ENCODE results near the gene AOX1. TPM values are rescaled to one million over a fixed set of nuclear protein-coding genes. Genes with fewer than 3 reads are reported as not detected.

AOX1 gene
- total and polyA plus RNA-seq, 9 of the 15 experiments (the other 6 are each of a cell fraction or from before 2014, with no cell fraction given), result 0.10 to 0.55 (median 0.20) TPM; not detected in 6

DNA sequence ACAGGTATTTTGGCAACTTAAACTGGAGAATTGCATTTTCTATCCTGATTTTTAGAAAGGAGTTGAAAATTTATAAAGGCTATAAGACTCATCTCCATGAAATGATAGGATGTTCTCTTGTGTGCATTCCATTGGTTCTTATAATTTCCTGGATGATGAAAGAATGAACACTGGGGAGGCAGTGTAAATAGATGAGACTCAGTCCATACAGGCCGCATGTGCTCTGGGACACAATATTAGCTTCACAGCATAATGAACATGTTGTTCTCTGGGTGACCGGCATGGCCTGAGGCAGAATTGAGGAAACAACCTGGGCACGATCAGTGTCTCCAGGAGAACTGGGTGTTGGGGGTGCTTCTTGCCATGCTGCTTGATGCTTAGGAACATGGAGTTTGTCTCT lies 38.8 kb downstream of the AOX1 start:
- H3K27ac ChIP-seq (ENCODE audit: extremely low read depth, low read depth, low read length), result no peak overlapping the region
- H3K9me3 ChIP-seq (replicated peaks; ENCODE audit: control insufficient read depth, insufficient read depth, low read depth, low read length), result no peaks in the 10 kb centered on the region
- H3K4me1 ChIP-seq (replicated peaks in 1 of 2; ENCODE audit: control insufficient read depth in 2 of 2, insufficient read depth in 2 of 2, low read length in 2 of 2), result no peaks in the 10 kb centered on the region; a peak in 1 of 5 replicates
- H3K9me1 ChIP-seq (ENCODE audit: control insufficient read depth, insufficient read depth, low read length), result no peaks in the 10 kb centered on the region
- H3K4me3 ChIP-seq, result no peak overlapping the region
- H2AFZ ChIP-seq (ENCODE audit: low read depth, low read length), result no peak overlapping the region
- no peak for FAIRE-seq
- in situ Hi-C loops (cut with MboI), result no loop called here
- TF ChIP-seq, protein P1, sequence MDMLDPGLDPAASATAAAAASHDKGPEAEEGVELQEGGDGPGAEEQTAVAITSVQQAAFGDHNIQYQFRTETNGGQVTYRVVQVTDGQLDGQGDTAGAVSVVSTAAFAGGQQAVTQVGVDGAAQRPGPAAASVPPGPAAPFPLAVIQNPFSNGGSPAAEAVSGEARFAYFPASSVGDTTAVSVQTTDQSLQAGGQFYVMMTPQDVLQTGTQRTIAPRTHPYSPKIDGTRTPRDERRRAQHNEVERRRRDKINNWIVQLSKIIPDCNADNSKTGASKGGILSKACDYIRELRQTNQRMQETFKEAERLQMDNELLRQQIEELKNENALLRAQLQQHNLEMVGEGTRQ (CRISPR knock-in tag; IDR thresholded peaks at IDR 0.05), result no peak
- TF ChIP-seq CEBPG (CRISPR knock-in tag; IDR thresholded peaks at IDR 0.05) (no peak), CEBPG (tag; conservative IDR thresholded peaks at IDR 0.05 in 1 of 2, IDR thresholded peaks at IDR 0.05 in 1 of 2) (peak in 1 of 2 experiments; percentile 26; a peak in 1 of 4 replicates)
- H4K20me1 ChIP-seq (replicated peaks; ENCODE audit: control insufficient read depth, insufficient read depth, low read length), result no peaks in the 10 kb centered on the region
- H3K4me2 ChIP-seq (ENCODE audit: insufficient read depth, low read length), result no peak overlapping the region
- no peak for ATAC-seq
- no peaks in the 10 kb centered on the region for H3K36me3 ChIP-seq (ENCODE audit: control insufficient read depth, insufficient read depth, low read length)
- intact Hi-C loops (cut with micrococcal nuclease), result no loop called here
- BruUV-seq (replicated peaks), result no TSS peak
- H3K27me3 ChIP-seq (ENCODE audit: control insufficient read depth in 2 of 2, insufficient read depth in 2 of 2, low read length in 2 of 2), result peaks cover 0 to 6% of the 10 kb centered on the region in 2 experiments; a peak in 2 of 5 replicates
- POLR2A ChIA-PET, result no interaction called here
- WGBS (ENCODE audit: insufficient coverage, low coverage, missing lambda C conversion rate), result 13% methylated on average over 3 of the region's 3 CpGs
- H3K9ac ChIP-seq (ENCODE audit: insufficient read depth in 1 of 2, low read depth in 2 of 2, low read length in 2 of 2), result no peak overlapping the region
- no peak for DNase-seq (ENCODE audit: extremely low read depth in 1 of 4, low spot score in 3 of 4)
- CTCF ChIA-PET (ENCODE audit: low intra/inter-chr PET ratio), result no interaction called here
- no peaks in the 10 kb centered on the region for H3K79me2 ChIP-seq (ENCODE audit: control insufficient read depth, insufficient read depth, low read length)

DNA sequence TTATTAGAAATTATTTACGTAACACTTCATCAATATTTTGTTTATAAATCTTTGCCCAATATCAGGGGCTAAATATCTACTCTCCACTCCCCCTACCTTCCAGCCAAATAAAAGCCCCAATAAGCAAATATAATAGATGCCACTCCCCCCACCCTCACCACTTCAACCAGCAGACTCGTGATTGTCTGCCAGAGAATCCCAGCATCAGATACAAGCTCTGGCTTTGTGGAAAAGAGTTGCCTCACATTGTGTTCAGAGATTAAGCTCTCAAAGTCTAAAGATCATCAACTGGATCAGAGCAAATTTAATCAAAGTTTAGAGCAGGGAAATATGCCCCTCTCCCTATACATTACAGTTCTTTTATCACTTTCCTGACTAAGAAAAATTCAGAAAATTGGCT lies 39.5 kb downstream of the AOX1 start:
- H4K20me1 ChIP-seq (replicated peaks; ENCODE audit: control insufficient read depth, insufficient read depth, low read length), result no peaks in the 10 kb centered on the region
- BruUV-seq (replicated peaks), result no TSS peak
- no peaks in the 10 kb centered on the region for H3K36me3 ChIP-seq (ENCODE audit: control insufficient read depth, insufficient read depth, low read length)
- no peak overlapping the region for H3K4me3 ChIP-seq
- H3K79me2 ChIP-seq (ENCODE audit: control insufficient read depth, insufficient read depth, low read length), result no peaks in the 10 kb centered on the region
- H3K9me1 ChIP-seq (ENCODE audit: control insufficient read depth, insufficient read depth, low read length), result no peaks in the 10 kb centered on the region
- FAIRE-seq, result no peak
- no peak for ATAC-seq
- H3K9ac ChIP-seq (ENCODE audit: insufficient read depth in 1 of 2, low read depth in 2 of 2, low read length in 2 of 2), result no peak overlapping the region
- H3K27ac ChIP-seq (ENCODE audit: extremely low read depth, low read depth, low read length), result no peak overlapping the region
- no peak overlapping the region for H2AFZ ChIP-seq (ENCODE audit: low read depth, low read length)
- in situ Hi-C loops (cut with MboI) (no loop called here), intact Hi-C loops (cut with micrococcal nuclease) (no loop called here)
- peaks cover 0 to 6% of the 10 kb centered on the region in 2 experiments; a peak in 2 of 5 replicates for H3K27me3 ChIP-seq (ENCODE audit: control insufficient read depth in 2 of 2, insufficient read depth in 2 of 2, low read length in 2 of 2)
- no peaks in the 10 kb centered on the region for H3K9me3 ChIP-seq (replicated peaks; ENCODE audit: control insufficient read depth, insufficient read depth, low read depth, low read length)
- H3K4me1 ChIP-seq (replicated peaks in 1 of 2; ENCODE audit: control insufficient read depth in 2 of 2, insufficient read depth in 2 of 2, low read length in 2 of 2), result no peaks in the 10 kb centered on the region; a peak in 1 of 5 replicates
- DNase-seq (ENCODE audit: extremely low read depth in 1 of 4, low spot score in 3 of 4), result no peak
- ChIA-PET CTCF (ENCODE audit: low intra/inter-chr PET ratio) (no interaction called here), POLR2A (no interaction called here)
- no peak overlapping the region for H3K4me2 ChIP-seq (ENCODE audit: insufficient read depth, low read length)
- WGBS (ENCODE audit: insufficient coverage, low coverage, missing lambda C conversion rate), result 33% methylated on average over 2 of the region's 2 CpGs
- TF ChIP-seq, protein P2, sequence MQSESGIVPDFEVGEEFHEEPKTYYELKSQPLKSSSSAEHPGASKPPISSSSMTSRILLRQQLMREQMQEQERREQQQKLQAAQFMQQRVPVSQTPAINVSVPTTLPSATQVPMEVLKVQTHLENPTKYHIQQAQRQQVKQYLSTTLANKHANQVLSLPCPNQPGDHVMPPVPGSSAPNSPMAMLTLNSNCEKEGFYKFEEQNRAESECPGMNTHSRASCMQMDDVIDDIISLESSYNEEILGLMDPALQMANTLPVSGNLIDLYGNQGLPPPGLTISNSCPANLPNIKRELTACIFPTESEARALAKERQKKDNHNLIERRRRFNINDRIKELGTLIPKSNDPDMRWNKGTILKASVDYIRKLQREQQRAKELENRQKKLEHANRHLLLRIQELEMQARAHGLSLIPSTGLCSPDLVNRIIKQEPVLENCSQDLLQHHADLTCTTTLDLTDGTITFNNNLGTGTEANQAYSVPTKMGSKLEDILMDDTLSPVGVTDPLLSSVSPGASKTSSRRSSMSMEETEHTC (IDR thresholded peaks at IDR 0.05), result no peak
- no peak for TF ChIP-seq FOXP1 (CRISPR knock-in tag; IDR thresholded peaks at IDR 0.05)
- TF ChIP-seq, protein P3, sequence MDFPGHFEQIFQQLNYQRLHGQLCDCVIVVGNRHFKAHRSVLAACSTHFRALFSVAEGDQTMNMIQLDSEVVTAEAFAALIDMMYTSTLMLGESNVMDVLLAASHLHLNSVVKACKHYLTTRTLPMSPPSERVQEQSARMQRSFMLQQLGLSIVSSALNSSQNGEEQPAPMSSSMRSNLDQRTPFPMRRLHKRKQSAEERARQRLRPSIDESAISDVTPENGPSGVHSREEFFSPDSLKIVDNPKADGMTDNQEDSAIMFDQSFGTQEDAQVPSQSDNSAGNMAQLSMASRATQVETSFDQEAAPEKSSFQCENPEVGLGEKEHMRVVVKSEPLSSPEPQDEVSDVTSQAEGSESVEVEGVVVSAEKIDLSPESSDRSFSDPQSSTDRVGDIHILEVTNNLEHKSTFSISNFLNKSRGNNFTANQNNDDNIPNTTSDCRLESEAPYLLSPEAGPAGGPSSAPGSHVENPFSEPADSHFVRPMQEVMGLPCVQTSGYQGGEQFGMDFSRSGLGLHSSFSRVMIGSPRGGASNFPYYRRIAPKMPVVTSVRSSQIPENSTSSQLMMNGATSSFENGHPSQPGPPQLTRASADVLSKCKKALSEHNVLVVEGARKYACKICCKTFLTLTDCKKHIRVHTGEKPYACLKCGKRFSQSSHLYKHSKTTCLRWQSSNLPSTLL (IDR thresholded peaks at IDR 0.05), result no peak
- TF ChIP-seq KLF1 (tag; IDR thresholded peaks at IDR 0.05), result no peak
- TF ChIP-seq, protein P4, sequence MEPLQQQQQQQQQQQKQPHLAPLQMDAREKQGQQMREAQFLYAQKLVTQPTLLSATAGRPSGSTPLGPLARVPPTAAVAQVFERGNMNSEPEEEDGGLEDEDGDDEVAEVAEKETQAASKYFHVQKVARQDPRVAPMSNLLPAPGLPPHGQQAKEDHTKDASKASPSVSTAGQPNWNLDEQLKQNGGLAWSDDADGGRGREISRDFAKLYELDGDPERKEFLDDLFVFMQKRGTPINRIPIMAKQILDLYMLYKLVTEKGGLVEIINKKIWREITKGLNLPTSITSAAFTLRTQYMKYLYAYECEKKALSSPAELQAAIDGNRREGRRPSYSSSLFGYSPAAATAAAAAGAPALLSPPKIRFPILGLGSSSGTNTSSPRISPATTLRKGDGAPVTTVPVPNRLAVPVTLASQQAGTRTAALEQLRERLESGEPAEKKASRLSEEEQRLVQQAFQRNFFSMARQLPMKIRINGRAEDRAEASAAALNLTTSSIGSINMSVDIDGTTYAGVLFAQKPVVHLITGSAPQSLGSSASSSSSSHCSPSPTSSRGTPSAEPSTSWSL (CRISPR knock-in tag; IDR thresholded peaks at IDR 0.05; ENCODE audit: borderline replicate concordance), result no peak
- no peak for TF ChIP-seq ZNF175 (CRISPR knock-in tag; IDR thresholded peaks at IDR 0.05; ENCODE audit: low read depth)
- no peak for TF ChIP-seq ZNF217 (CRISPR knock-in tag; IDR thresholded peaks at IDR 0.05)

Measured in K562 (cell line).